ENCODE measurements around the gene BNC2.

GRCh38 chr9:16363073-16363781, 507.2 kb downstream of the BNC2 start:
- TF ChIP-seq CTCF (IDR thresholded peaks at IDR 0.05; ENCODE audit: insufficient read depth, low read depth, low read length) (no peak), EZH2 (IDR thresholded peaks at IDR 0.05; ENCODE audit: insufficient read depth, low read length) (no peak)

All from astrocyte (in vitro differentiated cells and primary cell).